H1 (cell line): ENCODE measurements around the gene MYH16. TPM values are rescaled to one million over a fixed set of nuclear protein-coding genes. Genes with fewer than 3 reads are reported as not detected.

ENCODE experiments used
- CTCF ChIA-PET: fragments of 300-600 bp; sonication (Branson Sonifier 250); formaldehyde crosslinking; loops from one replicate; lab custom pipeline; 2021; ENCODE audit not compliant: partially characterized antibody; lab: Charles Lee
- POLR2A ChIA-PET: fragments of 300-600 bp; sonication (Branson Sonifier 250); formaldehyde crosslinking; loops from one replicate; lab custom pipeline; 2021; ENCODE audit warnings: inconsistent platforms; ENCODE audit not compliant: partially characterized antibody; lab: Charles Lee
- DNase-seq, 2 experiments: peaks; one replicate each; pipeline versions ENCODE4 v3.0.0 to v3.0.0-alpha.2; 2010 to 2022; ENCODE audit warnings: low spot score in 2 of 2, low read depth in 1 of 2, mixed read lengths in 1 of 2
- FAIRE-seq: peaks from 2 replicates; lab custom pipeline; 2011; peaks lifted over from hg19 to GRCh38; lab: Jason Lieb, UNC
- H2AFZ ChIP-seq: 2 replicates; pipeline ENCODE4 v1.8.1; 2012; ENCODE audit warnings: low read length, inconsistent platforms
- H2AK5ac ChIP-seq: 2 replicates; pipeline ENCODE4 v1.6.1; 2013; ENCODE audit warnings: low read depth, low read length
- H2BK120ac ChIP-seq: replicated peaks from 2 replicates; pipeline ENCODE3; 2013; ENCODE audit warnings: low read depth, low read length, inconsistent platforms
- H2BK12ac ChIP-seq: 2 replicates; pipeline ENCODE4 v1.6.1; 2013; ENCODE audit warnings: low read depth, low read length
- H2BK15ac ChIP-seq: 2 replicates; pipeline ENCODE4 v1.6.1; 2013; ENCODE audit warnings: low read length
- H2BK20ac ChIP-seq: 2 replicates; pipeline ENCODE4 v1.6.1; 2013; ENCODE audit warnings: low read length
- H2BK5ac ChIP-seq: 2 replicates; pipeline ENCODE4 v1.6.1; 2013; ENCODE audit warnings: low read depth, low read length
- H3K14ac ChIP-seq: 2 replicates; pipeline ENCODE4 v1.6.1; 2013; ENCODE audit warnings: inconsistent platforms; ENCODE audit not compliant: insufficient read length
- H3K18ac ChIP-seq: 2 replicates; pipeline ENCODE4 v1.6.1; 2013; ENCODE audit warnings: low read length; ENCODE audit errors: extremely low read depth
- H3K23ac ChIP-seq: 2 replicates; pipeline ENCODE4 v1.6.1; 2013; ENCODE audit warnings: inconsistent platforms; ENCODE audit not compliant: insufficient read length
- H3K23me2 ChIP-seq: 2 replicates; pipeline ENCODE4 v1.6.1; 2013; ENCODE audit warnings: low read depth, low read length
- H3K27ac ChIP-seq: 2 replicates; pipeline ENCODE4 v1.6.1; 2011; ENCODE audit warnings: low read depth, low read length, inconsistent platforms
- H3K27me3 ChIP-seq, 4 experiments: replicated peaks in 1 of 4; 1 replicate in 1 of 4; 2 replicates in 3 of 4; pipeline versions ENCODE4 v1.6.1 to v1.8.1; 2011 to 2013; ENCODE audit warnings: low read length in 3 of 4, mild to moderate bottlenecking in 3 of 4, inconsistent platforms in 2 of 4, mixed read lengths in 2 of 4, moderate library complexity in 1 of 4; ENCODE audit not compliant: control insufficient read depth in 3 of 4, insufficient read depth in 3 of 4; ENCODE audit errors: extremely low read depth in 1 of 4
- H3K36me3 ChIP-seq, 4 experiments: 2 replicates each; pipeline versions ENCODE4 v1.6.1 to v1.8.1; 2011 to 2013; ENCODE audit warnings: mild to moderate bottlenecking in 4 of 4, low read length in 3 of 4, moderate library complexity in 2 of 4, control low read depth in 1 of 4, inconsistent platforms in 1 of 4; ENCODE audit not compliant: insufficient read depth in 4 of 4, control insufficient read depth in 2 of 4
- H3K4ac ChIP-seq: replicated peaks from 2 replicates; pipeline ENCODE3; 2013; ENCODE audit warnings: low read length, low read depth, mixed read lengths, inconsistent platforms; ENCODE audit not compliant: insufficient read length
- H3K4me1 ChIP-seq, 4 experiments: replicated peaks in 1 of 4; 1 replicate in 1 of 4; 2 replicates in 3 of 4; pipeline versions ENCODE4 v1.6.1 to v1.8.1; 2011 to 2013; ENCODE audit warnings: low read length in 3 of 4, inconsistent platforms in 2 of 4, mixed read lengths in 1 of 4; ENCODE audit not compliant: insufficient read depth in 4 of 4, control insufficient read depth in 3 of 4
- H3K4me2 ChIP-seq, 2 experiments: 2 replicates each; pipeline versions ENCODE4 v1.6.1 to v1.8.1; 2011 to 2013; ENCODE audit warnings: low read depth in 2 of 2, low read length in 2 of 2, control low read depth in 1 of 2, inconsistent platforms in 1 of 2, mild to moderate bottlenecking in 1 of 2; ENCODE audit not compliant: insufficient read depth in 1 of 2
- H3K4me3 ChIP-seq, 4 experiments: fragments of 200-600, 300-600 bp in 1 of 4; sonication (generic), shearing (Covaris generic), sonication (Bioruptor Twin) in 1 of 4; 2 replicates each; pipeline versions ENCODE4 v1.5.1 to v1.8.1; 2011 to 2016; ENCODE audit warnings: low read length in 4 of 4, low read depth in 3 of 4, control low read depth in 2 of 4, inconsistent platforms in 2 of 4, mild to moderate bottlenecking in 2 of 4, mixed read lengths in 1 of 4, moderate library complexity in 1 of 4; ENCODE audit not compliant: insufficient read depth in 2 of 4; ENCODE audit errors: extremely low read depth in 1 of 4
- H3K56ac ChIP-seq: replicated peaks from 2 replicates; pipeline ENCODE3; 2013; ENCODE audit warnings: low read depth, mild to moderate bottlenecking, mixed read lengths, low read length, inconsistent platforms; ENCODE audit not compliant: insufficient read length
- H3K79me1 ChIP-seq: 2 replicates; pipeline ENCODE4 v1.6.1; 2013; ENCODE audit warnings: low read depth, low read length, control low read depth
- H3K79me2 ChIP-seq, 2 experiments: 2 replicates each; pipeline versions ENCODE4 v1.6.1 to v1.8.1; 2012 to 2013; ENCODE audit warnings: low read length in 2 of 2, mild to moderate bottlenecking in 2 of 2, inconsistent platforms in 1 of 2; ENCODE audit not compliant: insufficient read depth in 2 of 2, control insufficient read depth in 1 of 2
- H3K9ac ChIP-seq, 4 experiments: replicated peaks in 1 of 4; 1 replicate in 1 of 4; 2 replicates in 3 of 4; pipeline versions ENCODE4 v1.6.1 to v1.8.1; 2011 to 2013; ENCODE audit warnings: low read depth in 3 of 4, low read length in 3 of 4, control low read depth in 2 of 4, mild to moderate bottlenecking in 2 of 4, moderate library complexity in 2 of 4, inconsistent platforms in 1 of 4; ENCODE audit errors: extremely low read depth in 1 of 4
- H3K9me3 ChIP-seq, 2 experiments: 2 replicates each; pipeline versions ENCODE4 v1.6.1 to v1.8.1; 2012 to 2013; ENCODE audit warnings: mild to moderate bottlenecking in 2 of 2, moderate library complexity in 2 of 2, control low read depth in 1 of 2, inconsistent platforms in 1 of 2, low read depth in 1 of 2, low read length in 1 of 2, mixed read lengths in 1 of 2; ENCODE audit not compliant: insufficient read depth in 2 of 2
- H4K20me1 ChIP-seq, 2 experiments: replicated peaks in 1 of 2; 2 replicates each; pipeline versions ENCODE3 to v1.8.1; 2011 to 2013; ENCODE audit warnings: inconsistent platforms in 2 of 2, low read length in 2 of 2, mild to moderate bottlenecking in 1 of 2; ENCODE audit not compliant: insufficient read depth in 2 of 2, control insufficient read depth in 1 of 2
- H4K5ac ChIP-seq: 2 replicates; pipeline ENCODE4 v1.6.1; 2013; ENCODE audit warnings: low read length, low read depth, mixed read lengths, inconsistent platforms; ENCODE audit not compliant: insufficient read length
- H4K8ac ChIP-seq: 2 replicates; pipeline ENCODE4 v1.8.0; 2013; ENCODE audit warnings: mild to moderate bottlenecking, moderate library complexity, low read length, inconsistent platforms; ENCODE audit not compliant: insufficient read depth; ENCODE audit errors: extremely low read depth
- H4K91ac ChIP-seq: replicated peaks from 2 replicates; pipeline ENCODE3; 2013; ENCODE audit warnings: low read length, mixed read lengths, inconsistent platforms; ENCODE audit not compliant: insufficient read length
- CBX5 ChIP-seq: fragments of 300-800, 300-1000 bp; sonication (generic); IDR thresholded peaks from 2 replicates; pipeline ENCODE4 v1.7.1; 2016; ENCODE audit warnings: antibody characterized with exemption, low read length, low read depth
- CEBPB ChIP-seq: IDR thresholded peaks from 2 replicates; pipeline ENCODE4 v1.6.1; 2012; ENCODE audit warnings: low read depth, low read length
- JUND ChIP-seq: IDR thresholded peaks from 2 replicates; pipeline ENCODE4 v1.6.1; 2011; ENCODE audit warnings: mild to moderate bottlenecking, improper control_type of control experiment, low read length
- SIX5 ChIP-seq: IDR thresholded peaks from 2 replicates; pipeline ENCODE4 v1.6.1; 2011; ENCODE audit warnings: mild to moderate bottlenecking, low read depth, low read length
- SP4 ChIP-seq: IDR thresholded peaks from 2 replicates; pipeline ENCODE4 v1.6.1; 2012; ENCODE audit warnings: low read length, inconsistent platforms
- WGBS, 2 experiments: shearing (Covaris generic) in 1 of 2; methylation state at CpG; one replicate each; pipeline versions ENCODE4 v1.1.6 to v1.1.7; 2013 to 2015; ENCODE audit warnings: low lambda C conversion rate in 2 of 2, mixed read lengths in 2 of 2, inconsistent platforms in 1 of 2, low coverage in 1 of 2, missing lambda C conversion rate in 1 of 2; ENCODE audit not compliant: insufficient replicate concordance in 2 of 2, insufficient coverage in 1 of 2, insufficient read length in 1 of 2; ENCODE audit errors: extremely low coverage in 1 of 2, missing lambda C conversion rate in 1 of 2; 5-methylcytosine and 5-hydroxymethylcytosine counted together
- polyA plus RNA-seq, 7 experiments: library from polyadenylated mRNA; depleted of rRNA in 3 of 7; stranded (reverse) in 5 of 7; unstranded in 2 of 7; fragments of >200 nt in 5 of 7; fragments of 200-250 nt in 2 of 7; gene quantifications; 1 replicate in 5 of 7; 2 replicates in 1 of 7; 4 replicates in 1 of 7; pipeline versions ENCODE4 v1.2.1 to v1.2.3, GENCODE V29; 2011 to 2013; ENCODE audit warnings: missing spikeins in 2 of 7, mixed read lengths in 2 of 7
- total RNA-seq: library from RNA; stranded (reverse); fragmentation: NEBNext Ultra II Directional; extraction: Animal tissue kit (Norgen Biotek cat#: 25700); gene quantifications from 2 replicates; pipeline ENCODE4 v1.2.1, GENCODE V29; 2021
- TF ChIP-seq, protein P1 (sequence below), 3 experiments: IDR thresholded peaks; 1 replicate in 2 of 3; 2 replicates in 1 of 3; pipeline versions ENCODE4 v1.5.1 to v1.6.1; 2011; ENCODE audit warnings: low read length in 3 of 3, mild to moderate bottlenecking in 3 of 3, inconsistent platforms in 2 of 3, low read depth in 1 of 3, moderate library complexity in 1 of 3; ENCODE audit not compliant: insufficient read depth in 1 of 3; ENCODE audit errors: control extremely low read depth in 1 of 3

MYH16 gene
- total and polyA plus RNA-seq, 2 of the 8 experiments (the other 6 are each of a cell fraction or from before 2014, with no cell fraction given) = not detected

DNA sequence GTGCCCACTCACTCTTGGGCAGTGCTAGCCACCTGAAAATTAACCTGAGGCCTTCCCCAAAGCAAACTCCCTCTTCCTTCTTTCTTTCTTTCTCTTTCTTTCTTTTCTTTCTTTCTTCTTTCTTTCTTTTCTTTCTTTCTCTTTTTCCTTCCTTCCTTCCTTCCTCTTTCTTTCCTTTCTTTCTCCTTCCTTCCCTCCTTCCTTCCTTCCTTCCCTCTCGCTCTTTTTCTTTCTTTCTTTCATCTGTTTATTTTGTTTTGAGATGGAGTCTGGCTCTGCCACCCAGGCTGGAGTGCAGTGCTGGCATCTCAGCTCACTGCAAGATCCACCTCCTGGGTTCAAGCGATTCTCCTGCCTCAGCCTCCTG, 47.8 kb upstream of the MYH16 start:
- H4K8ac ChIP-seq = no peak overlapping the region
- H3K23me2 ChIP-seq = no peaks in the 10 kb centered on the region
- no peak overlapping the region for H2BK20ac ChIP-seq
- FAIRE-seq (no peak), DNase-seq (no peak)
- no peaks in the 10 kb centered on the region for H3K4me1 ChIP-seq
- H4K5ac ChIP-seq = no peak overlapping the region
- 71% methylated on average over 2 of the region's 2 CpGs; no CpG with 5 or more reads in 1 of the 2 experiments for WGBS, 2 experiments
- H2BK15ac ChIP-seq = no peak overlapping the region
- no peaks in the 10 kb centered on the region for H3K27me3 ChIP-seq
- no peaks in the 10 kb centered on the region for H3K79me2 ChIP-seq
- H3K27ac ChIP-seq = no peak overlapping the region
- no peak for TF ChIP-seq CEBPB
- TF ChIP-seq SIX5 = no peak
- TF ChIP-seq, protein P1, sequence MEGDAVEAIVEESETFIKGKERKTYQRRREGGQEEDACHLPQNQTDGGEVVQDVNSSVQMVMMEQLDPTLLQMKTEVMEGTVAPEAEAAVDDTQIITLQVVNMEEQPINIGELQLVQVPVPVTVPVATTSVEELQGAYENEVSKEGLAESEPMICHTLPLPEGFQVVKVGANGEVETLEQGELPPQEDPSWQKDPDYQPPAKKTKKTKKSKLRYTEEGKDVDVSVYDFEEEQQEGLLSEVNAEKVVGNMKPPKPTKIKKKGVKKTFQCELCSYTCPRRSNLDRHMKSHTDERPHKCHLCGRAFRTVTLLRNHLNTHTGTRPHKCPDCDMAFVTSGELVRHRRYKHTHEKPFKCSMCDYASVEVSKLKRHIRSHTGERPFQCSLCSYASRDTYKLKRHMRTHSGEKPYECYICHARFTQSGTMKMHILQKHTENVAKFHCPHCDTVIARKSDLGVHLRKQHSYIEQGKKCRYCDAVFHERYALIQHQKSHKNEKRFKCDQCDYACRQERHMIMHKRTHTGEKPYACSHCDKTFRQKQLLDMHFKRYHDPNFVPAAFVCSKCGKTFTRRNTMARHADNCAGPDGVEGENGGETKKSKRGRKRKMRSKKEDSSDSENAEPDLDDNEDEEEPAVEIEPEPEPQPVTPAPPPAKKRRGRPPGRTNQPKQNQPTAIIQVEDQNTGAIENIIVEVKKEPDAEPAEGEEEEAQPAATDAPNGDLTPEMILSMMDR (IDR thresholded peaks at IDR 0.05; ENCODE audit: control extremely low read depth in 1 of 3, insufficient read depth in 1 of 3, low read depth in 1 of 3, low read length in 3 of 3) = no peak
- no peak for TF ChIP-seq JUND
- no peak for TF ChIP-seq CBX5
- TF ChIP-seq SP4 = no peak
- H3K4me3 ChIP-seq = no peak overlapping the region
- no peaks in the 10 kb centered on the region for H3K79me1 ChIP-seq
- H2AK5ac ChIP-seq = no peak overlapping the region
- no peak overlapping the region for H3K14ac ChIP-seq
- ChIA-PET POLR2A (interaction anchor here (0.7 kb wide), 1 partner anchor 98 kb away, joined by 3 read pairs; no protein-coding TSS in a partner anchor), CTCF (interaction anchor here (0.5 to 0.7 kb wide), 2 partner anchors 12 to 23 kb away, joined by 4 read pairs; no protein-coding TSS in a partner anchor)
- no peaks in the 10 kb centered on the region for H3K36me3 ChIP-seq
- H3K9me3 ChIP-seq = no peaks in the 10 kb centered on the region
- H2BK120ac ChIP-seq = no peak overlapping the region
- no peak overlapping the region for H2AFZ ChIP-seq
- no peak overlapping the region for H3K18ac ChIP-seq
- no peak overlapping the region for H3K4ac ChIP-seq
- no peak overlapping the region for H4K91ac ChIP-seq
- no peak overlapping the region for H3K4me2 ChIP-seq
- H3K56ac ChIP-seq = no peak overlapping the region
- H2BK5ac ChIP-seq = no peak overlapping the region
- no peaks in the 10 kb centered on the region for H4K20me1 ChIP-seq
- H2BK12ac ChIP-seq = no peak overlapping the region
- H3K23ac ChIP-seq = no peak overlapping the region
- H3K9ac ChIP-seq = no peak overlapping the region
